RCC 7860 (cell line): Measurements from ENCODE around the gene BMP8B.

Experiments
- DNase-seq: peaks from one replicate; pipeline ENCODE4 v3.0.0-alpha.2; 2015; ENCODE audit warnings: low spot score
- FAIRE-seq: peaks from 2 replicates; lab custom pipeline; 2012; peaks lifted over from hg19 to GRCh38; lab: Jason Lieb, UNC

Gene BMP8B

GRCh38 chr1:39729030-39729429 is 59.6 kb downstream of the BMP8B start:
- FAIRE-seq (no peak), DNase-seq (no peak)

GRCh38 chr1:39727932-39728317 is 60.7 kb downstream of the BMP8B start:
- no peak for FAIRE-seq

DNA sequence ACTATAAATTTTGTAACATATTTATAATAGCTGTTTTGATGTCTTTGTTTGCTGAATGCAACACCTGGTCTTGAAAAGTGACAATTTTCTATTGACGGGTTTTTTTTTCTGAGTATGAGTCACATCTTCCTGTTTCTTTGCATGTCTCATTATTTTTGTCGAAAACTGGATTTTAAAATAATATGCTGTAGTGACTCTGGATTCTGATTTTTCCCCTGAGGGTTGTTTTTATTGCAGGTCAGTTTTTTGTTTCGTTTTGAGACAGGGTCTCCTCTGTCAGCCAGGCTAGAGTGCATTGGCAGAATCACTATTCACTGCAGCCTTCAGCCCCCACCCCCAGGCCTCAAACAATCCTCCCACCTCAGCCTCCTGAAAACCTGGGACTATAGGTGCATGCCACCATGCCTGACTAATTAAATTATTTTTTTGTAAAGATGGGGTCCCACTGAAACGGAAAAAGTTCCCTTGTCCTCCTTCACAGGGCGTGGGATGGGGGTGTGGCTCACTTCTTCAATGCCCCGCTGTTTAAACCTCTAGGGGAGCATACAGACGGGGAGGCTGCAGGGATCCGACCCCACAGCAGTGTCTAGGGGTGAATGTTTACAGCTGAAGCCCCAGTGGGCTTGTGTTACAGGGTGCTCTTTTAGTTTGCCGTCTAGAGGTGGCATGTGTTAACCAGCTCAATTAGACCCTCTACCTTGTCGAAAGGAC is 61.3 kb downstream of the BMP8B start:
- no peak for DNase-seq
- FAIRE-seq, result no peak

More at GRCh38 chr1:39727932-39728317, 60.7 kb downstream of the BMP8B start:
- DNase-seq, result no peak

- DNase-seq (no peak), FAIRE-seq (no peak)
Measured at GRCh38 chr1:39726600-39726999, 62.1 kb downstream of the BMP8B start.

DNA sequence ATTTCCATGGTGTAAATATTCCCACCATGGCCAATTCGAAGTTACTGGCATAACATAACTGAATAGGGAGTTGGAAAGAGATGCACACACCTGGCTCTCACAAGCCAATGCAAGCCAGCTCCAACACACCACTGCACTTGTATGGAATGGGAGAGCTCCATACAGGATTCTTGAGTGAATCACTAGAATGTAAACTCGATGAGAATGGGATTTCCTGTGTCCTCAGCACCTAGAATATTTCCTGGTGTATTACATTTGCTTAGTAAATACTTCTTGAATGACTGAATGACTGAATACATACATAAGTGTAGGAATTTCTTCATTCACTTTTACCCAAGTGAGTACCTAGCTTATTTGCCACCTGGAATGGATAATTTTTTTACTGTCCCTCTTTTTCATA is 66.2 kb downstream of the BMP8B start:
- FAIRE-seq (no peak), DNase-seq (no peak)

GRCh38 chr1:39721664-39722063 is 67.0 kb downstream of the BMP8B start:
- FAIRE-seq, result no peak
- DNase-seq, result no peak

- peak; percentile 86 for FAIRE-seq
Measured at GRCh38 chr1:39720094-39720999, 68.3 kb downstream of the BMP8B start.

DNA sequence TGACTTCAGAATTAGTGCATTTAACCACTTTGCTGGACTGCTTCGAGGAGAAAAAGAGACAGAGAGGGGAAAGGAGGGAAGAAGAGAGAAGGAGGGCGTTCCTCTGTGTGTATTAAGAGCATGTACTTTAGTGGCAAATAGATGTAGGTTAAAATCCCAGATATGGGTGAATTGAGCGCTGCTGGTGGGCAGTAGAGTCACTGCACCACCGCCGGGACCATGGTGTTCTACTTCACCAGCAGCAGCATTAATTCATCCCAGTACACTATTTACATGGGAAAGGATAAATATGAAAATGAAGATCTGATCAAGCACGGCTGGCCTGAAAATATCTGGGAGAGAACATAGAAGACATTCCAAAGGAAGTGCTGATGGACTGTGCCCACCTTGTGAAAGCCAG is 70.9 kb downstream of the BMP8B start:
- DNase-seq (no peak), FAIRE-seq (no peak)

More at GRCh38 chr1:39720094-39720999, 68.3 kb downstream of the BMP8B start:
- DNase-seq, result peak; percentile 49

DNA sequence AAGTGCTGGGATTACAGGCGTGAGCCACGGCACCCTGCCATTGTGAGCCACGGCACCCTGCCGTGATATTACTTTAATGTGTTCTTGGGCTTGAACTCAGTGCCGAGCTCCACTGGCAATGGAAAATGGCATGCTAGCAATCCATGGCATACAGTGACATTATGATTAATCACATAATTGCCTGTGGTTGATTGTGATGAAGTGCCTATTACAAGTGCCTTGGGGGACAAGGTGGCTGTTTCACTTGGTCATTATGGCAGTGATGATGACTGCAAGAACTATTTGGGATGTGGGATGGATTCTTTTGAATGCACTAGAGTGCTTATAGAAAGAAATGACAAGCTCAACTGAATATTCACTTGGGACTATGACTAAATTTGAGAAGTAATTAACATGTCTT is 75.1 kb downstream of the BMP8B start:
- DNase-seq (no peak), FAIRE-seq (no peak)

- FAIRE-seq, result no peak
Measured at GRCh38 chr1:39711966-39712340, 76.7 kb downstream of the BMP8B start.

DNA sequence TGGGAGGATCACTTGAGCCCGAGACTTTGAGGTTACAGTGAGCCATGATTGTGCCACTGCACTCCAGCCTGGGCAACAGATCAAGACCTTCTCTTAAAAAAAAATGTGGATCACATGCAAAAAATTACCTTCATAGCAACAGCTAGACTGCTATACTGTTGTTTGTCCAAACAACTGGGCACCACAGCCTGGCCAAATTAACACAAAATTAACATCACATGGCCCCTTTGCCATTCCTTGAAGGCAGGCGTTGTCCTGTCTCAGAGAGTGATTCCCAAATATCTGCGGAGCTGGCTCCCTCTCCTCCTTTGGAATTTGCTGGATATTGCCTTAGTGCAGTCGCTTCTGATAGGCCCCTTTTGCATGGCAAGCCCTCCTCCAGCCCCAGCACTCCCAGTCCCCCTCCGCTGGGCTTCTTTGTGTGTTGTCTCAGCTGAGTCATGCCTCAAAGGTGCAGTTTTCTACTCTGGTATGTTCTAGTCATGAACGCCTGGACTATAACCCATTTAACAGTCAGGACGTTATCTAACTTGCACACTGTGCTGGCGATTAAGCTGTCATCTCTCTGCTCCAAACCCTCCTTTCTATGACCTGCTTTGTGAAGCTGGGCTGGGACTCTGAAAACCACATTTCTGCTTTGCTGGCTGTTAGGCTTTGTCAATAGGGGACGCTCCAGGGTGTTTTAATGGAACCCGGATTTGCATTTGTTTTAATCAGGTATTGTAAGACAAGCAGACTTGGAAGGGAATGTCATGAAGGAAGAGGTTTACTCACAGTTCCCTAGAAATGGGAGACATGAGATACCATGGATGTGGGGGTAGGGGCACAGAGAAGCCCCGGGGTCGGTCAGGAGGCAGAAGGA is 77.3 kb downstream of the BMP8B start:
- no peak for FAIRE-seq
- DNase-seq, result no peak

More at GRCh38 chr1:39711966-39712340, 76.7 kb downstream of the BMP8B start:
- no peak for DNase-seq

DNA sequence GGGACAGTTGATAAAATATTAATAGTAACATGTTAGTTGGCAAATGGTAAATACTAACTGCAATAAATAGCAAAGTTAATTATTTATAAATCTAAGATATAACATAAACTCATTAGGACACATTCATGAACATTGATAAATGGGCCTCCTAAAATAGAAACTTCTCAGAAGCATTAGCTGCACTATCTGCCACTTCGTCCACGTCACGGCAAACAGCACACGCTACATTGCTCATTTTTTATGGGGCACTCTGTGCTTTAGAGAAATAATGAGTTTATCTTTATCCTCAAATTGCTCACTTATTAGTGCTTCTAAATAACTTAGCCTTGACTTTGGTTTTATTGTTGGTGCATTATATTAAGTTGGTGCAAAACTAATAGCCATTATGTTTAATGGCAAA is 81.2 kb downstream of the BMP8B start:
- no peak for FAIRE-seq

More for the DNA sequence above, 81.2 kb downstream of the BMP8B start:
- no peak for DNase-seq
